ENCODE results near the gene EDIL3. TPM values are rescaled to one million over a fixed set of nuclear protein-coding genes. Genes with fewer than 3 reads are reported as not detected.

EDIL3 gene
- total and polyA plus RNA-seq, 9 of the 15 experiments (the other 6 are each of a cell fraction or from before 2014, with no cell fraction given): 0.09 TPM; not detected in 8

GRCh38 chr5:83900306-83900705 lies 484.4 kb downstream of the EDIL3 start:
- no peak for ATAC-seq
- WGBS (ENCODE audit: insufficient coverage, low coverage, missing lambda C conversion rate): 4% methylated on average over 3 of the region's 3 CpGs
- Histone ChIP-seq H3K4me1 (replicated peaks in 1 of 2; ENCODE audit: control insufficient read depth in 2 of 2, insufficient read depth in 2 of 2, low read length in 2 of 2) (no peaks in the 10 kb centered on the region), H4K20me1 (replicated peaks; ENCODE audit: control insufficient read depth, insufficient read depth, low read length) (no peaks in the 10 kb centered on the region), H2AFZ (ENCODE audit: low read depth, low read length) (no peak overlapping the region), H3K4me2 (ENCODE audit: insufficient read depth, low read length) (no peak overlapping the region), H3K27me3 (ENCODE audit: control insufficient read depth in 2 of 2, insufficient read depth in 2 of 2, low read length in 2 of 2) (no peaks in the 10 kb centered on the region), H3K79me2 (ENCODE audit: control insufficient read depth, insufficient read depth, low read length) (no peaks in the 10 kb centered on the region), H3K36me3 (ENCODE audit: control insufficient read depth, insufficient read depth, low read length) (no peaks in the 10 kb centered on the region), H3K9me3 (replicated peaks; ENCODE audit: control insufficient read depth, insufficient read depth, low read depth, low read length) (no peaks in the 10 kb centered on the region), H3K9me1 (ENCODE audit: control insufficient read depth, insufficient read depth, low read length) (no peaks in the 10 kb centered on the region), H3K9ac (ENCODE audit: insufficient read depth in 1 of 2, low read depth in 2 of 2, low read length in 2 of 2) (no peak overlapping the region), H3K4me3 (no peak overlapping the region), H3K27ac (ENCODE audit: extremely low read depth, low read depth, low read length) (no peak overlapping the region)
- intact Hi-C loops (cut with micrococcal nuclease): no loop called here
- no peak for DNase-seq (ENCODE audit: extremely low read depth in 1 of 4, low spot score in 3 of 4)
- in situ Hi-C loops (cut with MboI): no loop called here
- BruUV-seq (replicated peaks): no TSS peak
- no peak for FAIRE-seq
- ChIA-PET CTCF (ENCODE audit: low intra/inter-chr PET ratio) (no interaction called here), POLR2A (no interaction called here)
- no peak for TF ChIP-seq EHMT2 (IDR thresholded peaks at IDR 0.05)

- ChIA-PET CTCF (ENCODE audit: low intra/inter-chr PET ratio) (no interaction called here), POLR2A (no interaction called here)
- no TSS peak for BruUV-seq (replicated peaks)
- FAIRE-seq (no peak), DNase-seq (ENCODE audit: extremely low read depth in 1 of 4, low spot score in 3 of 4) (no peak), ATAC-seq (no peak)
- intact Hi-C loops (cut with micrococcal nuclease): no loop called here
- H3K4me2 ChIP-seq (ENCODE audit: insufficient read depth, low read length): no peak overlapping the region
- H4K20me1 ChIP-seq (replicated peaks; ENCODE audit: control insufficient read depth, insufficient read depth, low read length): no peaks in the 10 kb centered on the region
- H3K9ac ChIP-seq (ENCODE audit: insufficient read depth in 1 of 2, low read depth in 2 of 2, low read length in 2 of 2): no peak overlapping the region
- no peaks in the 10 kb centered on the region for H3K27me3 ChIP-seq (ENCODE audit: control insufficient read depth in 2 of 2, insufficient read depth in 2 of 2, low read length in 2 of 2)
- in situ Hi-C loops (cut with MboI): no loop called here
- 0% methylated on average over 2 of the region's 2 CpGs for WGBS (ENCODE audit: insufficient coverage, low coverage, missing lambda C conversion rate)
- no peak overlapping the region for H3K4me3 ChIP-seq
- no peak overlapping the region for H3K27ac ChIP-seq (ENCODE audit: extremely low read depth, low read depth, low read length)
- H3K9me1 ChIP-seq (ENCODE audit: control insufficient read depth, insufficient read depth, low read length): no peaks in the 10 kb centered on the region
- H3K4me1 ChIP-seq (replicated peaks in 1 of 2; ENCODE audit: control insufficient read depth in 2 of 2, insufficient read depth in 2 of 2, low read length in 2 of 2): no peaks in the 10 kb centered on the region
- no peak overlapping the region for H2AFZ ChIP-seq (ENCODE audit: low read depth, low read length)
- H3K36me3 ChIP-seq (ENCODE audit: control insufficient read depth, insufficient read depth, low read length): no peaks in the 10 kb centered on the region
- H3K79me2 ChIP-seq (ENCODE audit: control insufficient read depth, insufficient read depth, low read length): no peaks in the 10 kb centered on the region
- H3K9me3 ChIP-seq (replicated peaks; ENCODE audit: control insufficient read depth, insufficient read depth, low read depth, low read length): no peaks in the 10 kb centered on the region
- TF ChIP-seq ZNF696 (CRISPR knock-in tag; conservative IDR thresholded peaks at IDR 0.05): no peak
- no peak for TF ChIP-seq MAZ (CRISPR knock-in tag; conservative IDR thresholded peaks at IDR 0.05 in 1 of 2, IDR thresholded peaks at IDR 0.05 in 1 of 2)
- TF ChIP-seq ZNF134 (CRISPR knock-in tag; conservative IDR thresholded peaks at IDR 0.05): no peak
- TF ChIP-seq ZNF639 (CRISPR knock-in tag; conservative IDR thresholded peaks at IDR 0.05 in 1 of 2, IDR thresholded peaks at IDR 0.05 in 1 of 2): no peak
- TF ChIP-seq ZNF589 (CRISPR knock-in tag; IDR thresholded peaks at IDR 0.05; ENCODE audit: low read depth): no peak
- TF ChIP-seq PRMT5 (CRISPR knock-in tag; IDR thresholded peaks at IDR 0.05): no peak
- TF ChIP-seq NFIX (CRISPR knock-in tag; IDR thresholded peaks at IDR 0.05; ENCODE audit: low read depth): no peak
- no peak for TF ChIP-seq ETV1 (tag; conservative IDR thresholded peaks at IDR 0.05; ENCODE audit: low read depth)
- no peak for TF ChIP-seq HDAC1 (IDR thresholded peaks at IDR 0.05)
- TF ChIP-seq STAG1 (CRISPR knock-in tag; IDR thresholded peaks at IDR 0.05; ENCODE audit: borderline replicate concordance): no peak
Observed at GRCh38 chr5:83899326-83899970, 485.2 kb downstream of the EDIL3 start.

Measured in K562 (cell line).